ENCODE measurements around the gene ZNF814. TPM values are rescaled to one million over a fixed set of nuclear protein-coding genes. Genes with fewer than 3 reads are reported as not detected.
"Not testable (repeated sequence)": the region's sequence is repeated elsewhere in the genome, so short reads cannot be mapped to it uniquely, and the experiment has no call there.

The ZNF814 gene
- total RNA-seq, 6 donors from 2014 or later, result 7.1 to 16.8 (median 9.4) TPM

GRCh38 chr19:57867868-57868492 is 20.9 kb downstream of the ZNF814 start:
- TF ChIP-seq EP300 (IDR thresholded peaks at IDR 0.05), result no peak
- no peak for TF ChIP-seq POLR2A (IDR thresholded peaks at IDR 0.05)
- no peak for TF ChIP-seq CTCF (IDR thresholded peaks at IDR 0.05)
- no peak for TF ChIP-seq POLR2AphosphoS5 (IDR thresholded peaks at IDR 0.05)
- no peak for DNase-seq
- WGBS, 2 donors, result 95 to 97% methylated on average over 7 of the region's 7 CpGs
- Histone ChIP-seq H3K27ac (no peak overlapping the region), H3K4me1 (no peaks in the 10 kb centered on the region), H3K27me3 (no peaks in the 10 kb centered on the region), H3K9me3 (peaks cover 54 to 97% (median 84%) of the 10 kb centered on the region in 4 donors), H3K4me3 (no peak overlapping the region), H3K36me3 (peaks cover 15 to 54% (median 49%) of the 10 kb centered on the region in 4 donors)
- no peak for ATAC-seq (ENCODE audit: low FRiP score in 2 of 2)

- not testable (repeated sequence) for H3K4me3 ChIP-seq; H3K27me3 ChIP-seq; ATAC-seq (ENCODE audit: low FRiP score in 2 of 2); DNase-seq; H3K4me1 ChIP-seq; H3K27ac ChIP-seq
- peaks cover 27 to 97% (median 83%) of the 10 kb centered on the region in 4 donors for H3K36me3 ChIP-seq
- peaks cover 23 to 81% (median 64%) of the 10 kb centered on the region in 4 donors for H3K9me3 ChIP-seq
- 87 to 97% methylated on average over 3 of the region's 3 CpGs for WGBS, 2 donors
Measured at GRCh38 chr19:57862351-57862750, 26.5 kb downstream of the ZNF814 start.

- H3K27ac ChIP-seq; ATAC-seq (ENCODE audit: low FRiP score in 2 of 2); H3K4me3 ChIP-seq; DNase-seq; H3K27me3 ChIP-seq: not testable (repeated sequence)
- H3K36me3 ChIP-seq, result peaks cover 3 to 57% (median 35%) of the 10 kb centered on the region in 4 donors
- H3K9me3 ChIP-seq, result peaks cover 0 to 23% (median 7%) of the 10 kb centered on the region in 4 donors
- H3K4me1 ChIP-seq, result peaks cover 8 to 17% (median 10%) of the 10 kb centered on the region in 4 donors
- 86 to 89% methylated on average over 2 of the region's 2 CpGs for WGBS, 2 donors
Measured at GRCh38 chr19:57854117-57854516, 34.7 kb downstream of the ZNF814 start.

DNA sequence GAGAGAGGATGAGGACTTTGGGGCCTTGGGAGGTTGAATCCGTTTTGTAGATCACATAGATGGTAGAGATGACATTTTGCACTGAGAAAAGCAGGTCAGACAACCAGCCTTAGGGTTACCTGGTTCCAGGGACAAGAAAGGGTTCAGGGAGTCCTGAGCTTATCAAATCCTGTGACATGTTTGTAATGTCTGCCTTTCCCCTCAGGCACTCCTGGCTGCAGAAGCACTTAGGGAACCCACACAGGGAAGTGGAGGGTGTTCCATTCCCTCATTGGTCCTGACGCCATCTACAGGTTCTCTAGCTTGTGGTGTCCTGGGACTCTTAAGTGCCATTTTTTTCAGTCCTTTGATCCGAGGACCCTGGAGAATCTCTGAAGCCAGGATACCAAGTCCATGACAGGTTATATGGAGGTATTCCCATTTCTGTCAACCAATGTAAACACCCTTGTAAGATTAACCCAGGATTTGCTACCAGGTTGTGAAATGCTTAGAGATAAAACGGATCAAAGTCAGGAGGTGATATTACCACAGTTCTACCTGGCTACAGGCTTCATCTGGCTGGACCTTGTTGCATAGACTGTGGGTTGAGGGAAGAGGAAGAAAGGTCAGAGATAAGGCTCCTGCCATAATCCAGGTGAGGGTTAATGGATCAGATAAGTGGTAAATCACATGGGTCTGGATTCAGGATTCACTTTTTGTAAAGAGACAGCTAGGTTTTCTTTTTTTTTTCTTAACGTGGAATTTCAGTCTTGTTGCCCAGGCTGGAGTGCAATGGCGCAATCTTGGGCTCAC is 36.8 kb downstream of the ZNF814 start:
- ATAC-seq (ENCODE audit: low FRiP score in 2 of 2); DNase-seq: not testable (repeated sequence)
- 82 to 86% methylated on average over 4 of the region's 6 CpGs for WGBS, 2 donors

GRCh38 chr19:57850553-57851017 is 38.3 kb downstream of the ZNF814 start:
- Histone ChIP-seq H3K9me3 (peaks cover 0 to 14% (median 0%) of the 10 kb centered on the region in 4 donors), H3K36me3 (peaks cover under 1 to 24% (median 12%) of the 10 kb centered on the region in 4 donors), H3K4me1 (peaks cover 8 to 17% (median 10%) of the 10 kb centered on the region in 4 donors), H3K27ac (peak overlapping the region in 1 of 4 donors; percentile 84), H3K4me3 (peak overlapping the region; percentile 76 to 86 (median 82)), H3K27me3 (no peaks in the 10 kb centered on the region)
- ATAC-seq (ENCODE audit: low FRiP score in 2 of 2), result no peak
- 22 to 25% methylated on average over 11 of the region's 11 CpGs for WGBS, 2 donors
- DNase-seq, result no peak
- TF ChIP-seq CTCF (IDR thresholded peaks at IDR 0.05), result no peak
- no peak for TF ChIP-seq EP300 (IDR thresholded peaks at IDR 0.05)
- TF ChIP-seq POLR2A (IDR thresholded peaks at IDR 0.05), result no peak
- no peak for TF ChIP-seq POLR2AphosphoS5 (IDR thresholded peaks at IDR 0.05)

More for the DNA sequence above, 36.8 kb downstream of the ZNF814 start:
- H3K36me3 ChIP-seq, result peaks cover 3 to 39% (median 21%) of the 10 kb centered on the region in 4 donors
- H3K27ac ChIP-seq, H3K27me3 ChIP-seq, H3K4me3 ChIP-seq: not testable (repeated sequence)
- H3K9me3 ChIP-seq, result peaks cover 0 to 14% (median under 1%) of the 10 kb centered on the region in 4 donors
- H3K4me1 ChIP-seq, result peaks cover 8 to 17% (median 10%) of the 10 kb centered on the region in 4 donors
